ENCODE data around the gene RCVRN.

GRCh38 chr17:9917801-9918200, 12.7 kb upstream of the RCVRN start:
- no peak for TF ChIP-seq SP1 (IDR thresholded peaks at IDR 0.05)
- no peak for TF ChIP-seq BHLHE40 (IDR thresholded peaks at IDR 0.05; ENCODE audit: borderline replicate concordance)
- TF ChIP-seq ZNF384 (IDR thresholded peaks at IDR 0.05) = no peak
- TF ChIP-seq FOXM1 (IDR thresholded peaks at IDR 0.05; ENCODE audit: borderline replicate concordance) = no peak
- TF ChIP-seq CTBP1 (IDR thresholded peaks at IDR 0.05; ENCODE audit: borderline replicate concordance) = no peak
